Measurements from ENCODE around the gene ST6GALNAC2.
"Not testable (repeated sequence)": the region's sequence is repeated elsewhere in the genome, so short reads cannot be mapped to it uniquely, and the experiment has no call there.

Gene ST6GALNAC2

DNA sequence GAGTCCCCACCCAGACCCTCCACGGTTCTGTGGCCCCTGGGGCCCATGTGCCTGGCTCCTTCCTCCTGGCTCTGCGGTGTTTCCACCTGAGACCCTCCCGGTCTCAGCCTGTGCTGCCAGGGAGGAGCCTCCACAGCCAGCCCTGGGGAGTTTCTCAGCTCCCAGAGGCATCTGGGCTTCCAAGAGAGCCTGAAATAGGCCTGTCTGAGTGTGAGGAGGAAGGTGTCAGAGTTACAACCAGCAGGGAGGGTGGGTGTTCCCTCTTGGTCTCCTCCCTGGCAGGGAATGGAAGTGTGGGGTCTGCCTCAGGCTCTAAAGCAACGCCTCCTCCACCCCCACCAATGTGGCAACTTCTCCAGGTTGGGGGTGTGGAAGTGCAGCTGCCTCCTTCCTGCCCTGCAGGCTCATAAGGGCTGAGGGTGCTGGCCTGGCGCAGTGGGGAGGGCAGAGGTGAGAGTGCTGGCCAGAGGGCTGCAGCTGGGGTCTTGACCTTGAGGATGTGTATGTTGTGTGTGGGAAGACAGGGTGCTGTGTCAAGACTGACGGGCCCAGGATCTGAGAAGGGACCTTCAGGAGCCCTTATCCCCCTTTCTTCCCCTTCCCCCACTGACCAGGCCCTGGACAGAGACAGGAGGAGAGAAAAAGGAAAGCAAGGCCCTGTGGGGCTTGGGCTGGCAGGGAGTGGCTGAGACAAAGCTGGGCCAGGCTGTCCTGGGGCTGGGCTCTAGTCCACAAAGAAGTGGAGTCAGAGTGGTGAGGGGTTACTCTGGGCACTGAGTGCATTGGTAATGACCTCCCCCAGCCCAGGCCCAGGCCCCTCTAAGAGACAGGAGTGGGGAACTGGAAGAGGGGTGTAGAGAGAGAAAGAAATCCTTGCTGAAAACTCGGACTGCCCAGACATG is 50.6 kb downstream of the ST6GALNAC2 start:
- H3K4me3 ChIP-seq (ENCODE audit: low read length): no peak overlapping the region
- DNase-seq (ENCODE audit: low read depth): no peak
- TF ChIP-seq, protein P1, sequence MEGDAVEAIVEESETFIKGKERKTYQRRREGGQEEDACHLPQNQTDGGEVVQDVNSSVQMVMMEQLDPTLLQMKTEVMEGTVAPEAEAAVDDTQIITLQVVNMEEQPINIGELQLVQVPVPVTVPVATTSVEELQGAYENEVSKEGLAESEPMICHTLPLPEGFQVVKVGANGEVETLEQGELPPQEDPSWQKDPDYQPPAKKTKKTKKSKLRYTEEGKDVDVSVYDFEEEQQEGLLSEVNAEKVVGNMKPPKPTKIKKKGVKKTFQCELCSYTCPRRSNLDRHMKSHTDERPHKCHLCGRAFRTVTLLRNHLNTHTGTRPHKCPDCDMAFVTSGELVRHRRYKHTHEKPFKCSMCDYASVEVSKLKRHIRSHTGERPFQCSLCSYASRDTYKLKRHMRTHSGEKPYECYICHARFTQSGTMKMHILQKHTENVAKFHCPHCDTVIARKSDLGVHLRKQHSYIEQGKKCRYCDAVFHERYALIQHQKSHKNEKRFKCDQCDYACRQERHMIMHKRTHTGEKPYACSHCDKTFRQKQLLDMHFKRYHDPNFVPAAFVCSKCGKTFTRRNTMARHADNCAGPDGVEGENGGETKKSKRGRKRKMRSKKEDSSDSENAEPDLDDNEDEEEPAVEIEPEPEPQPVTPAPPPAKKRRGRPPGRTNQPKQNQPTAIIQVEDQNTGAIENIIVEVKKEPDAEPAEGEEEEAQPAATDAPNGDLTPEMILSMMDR (conservative IDR thresholded peaks at IDR 0.05; ENCODE audit: low read depth, low read length): no peak

DNA sequence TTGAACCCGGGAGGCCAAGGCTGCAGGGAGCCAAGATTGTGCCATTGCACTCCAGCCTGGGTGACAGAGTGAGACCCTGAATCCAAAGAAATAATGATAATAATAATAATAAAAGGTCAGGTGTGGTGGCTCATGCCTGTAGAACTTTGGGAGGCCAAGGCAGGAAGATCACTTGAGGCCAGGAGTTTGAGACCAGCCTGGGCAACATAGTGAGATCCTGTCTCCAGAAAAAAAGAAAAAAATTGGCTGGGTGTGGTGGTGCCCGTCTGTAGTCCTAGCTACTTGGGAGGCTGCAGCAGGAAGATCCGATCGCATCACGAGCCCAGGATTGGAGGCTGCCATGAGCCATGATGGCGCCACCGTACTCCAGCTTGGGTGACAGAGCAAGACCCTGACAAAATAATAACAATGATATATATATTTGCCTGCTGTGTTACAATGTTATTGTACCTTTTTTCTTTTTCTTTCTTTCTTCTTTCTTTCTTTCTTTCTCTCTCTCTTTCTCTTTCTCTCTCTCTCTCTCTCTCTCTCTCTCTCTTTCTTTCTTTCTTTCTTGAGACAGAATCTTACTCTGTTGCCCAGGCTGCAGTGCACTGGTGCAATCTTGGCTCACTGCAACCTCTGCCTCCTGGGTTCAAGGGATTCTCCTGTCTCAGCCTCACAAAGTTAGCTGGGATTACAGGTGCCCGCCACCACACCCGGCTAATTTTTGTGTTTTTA is 51.9 kb downstream of the ST6GALNAC2 start:
- not testable (repeated sequence) for DNase-seq (ENCODE audit: low read depth); H3K4me3 ChIP-seq (ENCODE audit: low read length)

DNA sequence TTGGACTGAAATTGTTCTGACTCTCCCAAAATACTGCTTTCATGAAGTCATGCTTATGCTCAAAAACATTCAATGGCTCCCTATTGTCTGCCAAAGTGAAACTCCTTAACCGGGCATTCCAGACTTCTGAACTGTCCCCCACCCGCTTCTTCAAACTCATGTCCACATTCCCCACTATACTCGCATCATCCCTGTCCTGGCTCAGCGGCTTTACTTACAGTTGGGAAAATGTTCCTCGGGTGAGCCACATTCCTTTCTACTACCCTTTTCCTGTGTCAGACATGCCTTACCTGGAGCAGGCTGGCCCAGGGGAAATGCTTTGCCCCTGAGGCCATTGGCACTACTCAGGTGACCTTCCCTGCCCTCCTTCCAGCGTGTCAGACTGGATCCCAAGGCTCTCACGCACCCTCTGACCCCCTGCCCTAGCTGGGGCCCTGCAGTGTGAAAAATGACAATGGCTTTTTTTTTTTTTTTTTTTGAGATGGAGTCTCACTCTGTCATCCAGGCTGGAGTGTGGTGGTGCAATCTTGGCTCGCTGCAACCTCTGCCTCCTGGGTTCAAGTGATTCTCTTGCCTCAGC is 53.5 kb downstream of the ST6GALNAC2 start:
- TF ChIP-seq, protein P1 (conservative IDR thresholded peaks at IDR 0.05; ENCODE audit: low read depth, low read length): no peak
- DNase-seq (ENCODE audit: low read depth): no peak
- no peak overlapping the region for H3K4me3 ChIP-seq (ENCODE audit: low read length)

DNA sequence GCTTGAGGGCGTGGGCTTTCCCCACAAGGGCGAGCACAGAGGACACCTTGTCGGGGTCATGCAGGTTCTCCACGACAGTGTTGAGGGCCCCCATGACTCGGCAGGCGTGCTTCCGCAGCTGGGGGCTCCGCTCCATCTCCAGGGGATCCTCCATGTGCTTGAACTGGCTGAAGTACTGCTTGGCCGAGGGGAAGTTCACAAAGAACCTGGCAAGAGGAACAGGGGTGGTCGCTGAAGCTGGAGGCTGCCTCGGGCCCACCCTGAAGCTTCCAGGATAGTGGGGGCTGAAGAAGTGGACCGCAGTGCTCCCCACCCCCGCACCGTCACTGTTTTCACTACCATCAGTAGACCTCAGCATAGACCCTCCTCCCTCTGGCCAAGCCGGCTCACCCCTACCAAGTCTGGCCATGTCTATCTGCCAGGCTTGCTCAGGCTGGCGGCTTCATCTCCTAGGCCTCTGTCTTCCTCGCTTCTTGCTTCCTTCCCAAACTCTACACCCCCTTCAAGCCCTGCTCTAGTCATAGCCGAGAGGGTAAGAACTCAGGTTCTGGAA is 54.1 kb downstream of the ST6GALNAC2 start:
- no peak overlapping the region for H3K4me3 ChIP-seq (ENCODE audit: low read length)
- TF ChIP-seq, protein P1 (conservative IDR thresholded peaks at IDR 0.05; ENCODE audit: low read depth, low read length): no peak
- DNase-seq (ENCODE audit: low read depth): no peak

DNA sequence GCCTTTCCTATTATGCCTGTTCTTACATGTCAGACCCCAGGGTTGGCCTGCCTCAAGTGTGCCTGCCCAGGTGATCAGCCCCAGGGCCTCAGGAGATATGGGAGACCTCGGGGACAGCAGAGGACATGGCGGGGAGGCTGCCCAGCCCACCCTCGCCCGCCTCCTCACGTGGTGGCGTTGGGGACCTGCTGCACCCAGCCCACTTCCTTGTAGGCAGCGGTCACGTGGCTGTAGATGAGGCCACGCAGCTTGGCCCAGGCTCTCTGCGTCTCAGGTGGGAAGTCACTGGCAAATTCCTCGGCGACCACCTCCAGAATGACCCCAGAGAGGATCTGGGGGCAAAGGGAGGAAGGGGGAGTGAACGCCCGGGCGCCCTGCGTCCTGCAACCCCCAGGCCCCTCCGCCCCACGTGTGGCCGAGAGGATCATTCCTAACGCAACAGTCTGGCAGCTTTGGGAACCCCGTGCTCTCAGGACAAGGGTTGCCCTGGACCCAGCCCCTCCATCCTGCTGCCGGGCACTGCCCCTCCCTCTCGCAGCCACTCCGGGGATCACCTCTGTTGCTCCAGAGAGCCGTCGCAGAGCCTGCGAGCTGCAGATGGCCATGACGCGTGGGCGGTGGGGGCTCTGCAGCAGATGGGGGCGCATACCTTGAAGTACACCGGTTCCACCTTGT is 54.7 kb downstream of the ST6GALNAC2 start:
- TF ChIP-seq, protein P1 (conservative IDR thresholded peaks at IDR 0.05; ENCODE audit: low read depth, low read length): no peak
- H3K4me3 ChIP-seq (ENCODE audit: low read length): no peak overlapping the region

DNA sequence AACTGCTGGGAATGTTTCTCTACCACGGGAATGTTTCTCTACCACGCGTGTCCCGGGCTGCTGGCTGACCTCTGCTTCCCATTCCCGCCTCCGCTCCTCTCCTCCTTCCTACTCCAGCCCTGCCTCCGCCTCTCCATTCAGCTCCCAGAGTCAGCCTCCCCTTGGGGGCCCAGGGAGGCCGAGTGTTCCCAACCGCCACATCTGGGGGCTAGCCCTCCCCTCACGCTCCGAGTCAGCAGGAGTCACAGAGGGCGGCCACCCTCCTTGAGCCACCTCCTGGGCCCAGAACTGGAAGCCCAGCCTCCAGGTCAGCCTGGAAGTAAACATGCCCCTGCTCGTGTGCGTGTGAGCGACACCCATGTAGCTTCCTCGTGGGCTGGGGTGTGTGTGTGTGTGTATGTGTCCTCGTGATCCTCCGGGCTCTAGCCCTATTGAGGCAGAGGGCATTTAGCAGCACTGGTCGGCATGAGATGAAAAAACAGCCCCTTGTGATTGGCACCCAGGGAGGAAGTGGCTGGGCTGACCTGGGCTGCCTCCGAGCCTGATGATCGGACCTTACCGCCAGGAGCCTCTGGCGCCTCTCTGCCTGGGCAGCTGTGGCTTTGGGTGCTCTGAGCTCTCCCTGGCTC is 55.5 kb downstream of the ST6GALNAC2 start:
- TF ChIP-seq, protein P1 (conservative IDR thresholded peaks at IDR 0.05; ENCODE audit: low read depth, low read length): no peak
- no peak overlapping the region for H3K4me3 ChIP-seq (ENCODE audit: low read length)
- DNase-seq (ENCODE audit: low read depth): no peak

More for the DNA sequence above, 54.7 kb downstream of the ST6GALNAC2 start:
- no peak for DNase-seq (ENCODE audit: low read depth)

Measured in retinal pigment epithelial cell (primary cell).